ENCODE results near the gene APOC4. TPM values are rescaled to one million over a fixed set of nuclear protein-coding genes. Genes with fewer than 3 reads are reported as not detected.

Gene APOC4
- not detected for total RNA-seq

- no peak for DNase-seq
- TF ChIP-seq CTCF (IDR thresholded peaks at IDR 0.05), result no peak
- no peak within 1 kb of the TSS for H3K27ac ChIP-seq
- H3K4me3 ChIP-seq, result no peak within 1 kb of the TSS
- no peaks in the 10 kb centered on the region for H3K9me3 ChIP-seq
- no peaks in the 10 kb centered on the region for H3K27me3 ChIP-seq
- peak within 1 kb of the TSS in 1 of 2 donors; percentile 12 for H3K9ac ChIP-seq (ENCODE audit: low read depth in 2 of 2, low read length in 2 of 2)
- intact Hi-C loops (cut with DNase I), result no loop called here
- no peaks in the 10 kb centered on the region for H3K4me1 ChIP-seq
- no peaks in the 10 kb centered on the region for H3K36me3 ChIP-seq
Measured at GRCh38 chr19:44942067-44942571, at the start of gene APOC4. TSS of gene APOC4 (plus strand) at chr19:44942237. CDS start at chr19:44942278, 41 bp downstream.

DNA sequence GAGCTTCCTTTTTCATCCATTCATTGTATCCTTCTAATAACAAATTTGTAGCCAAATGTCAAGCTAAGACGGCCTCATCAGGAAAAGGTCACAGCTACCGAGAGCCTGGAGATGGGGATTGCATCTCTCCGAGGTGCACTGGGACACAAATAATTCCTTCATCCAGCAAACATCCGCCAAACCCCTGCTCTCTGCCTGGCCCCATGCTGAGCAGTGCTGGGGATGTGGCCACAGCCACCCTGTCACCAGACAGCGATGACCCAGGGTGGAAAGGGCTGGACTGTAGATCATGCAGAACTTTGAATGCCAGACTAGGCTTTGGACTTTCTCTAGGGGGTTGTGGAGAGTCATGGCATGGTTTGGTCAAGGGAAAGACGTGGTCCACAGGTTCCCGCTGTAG is 49.1 kb upstream of the APOC4 start:
- Histone ChIP-seq H3K9me3 (no peaks in the 10 kb centered on the region), H3K4me3 (no peak overlapping the region), H3K27me3 (no peaks in the 10 kb centered on the region), H3K36me3 (peaks cover 10% of the 10 kb centered on the region), H3K4me1 (peaks cover 11% of the 10 kb centered on the region), H3K9ac (ENCODE audit: low read depth in 2 of 2, low read length in 2 of 2) (no peak overlapping the region), H3K27ac (no peak overlapping the region)
- no peak for DNase-seq
- intact Hi-C loops (cut with DNase I), result no loop called here
- no peak for TF ChIP-seq CTCF (IDR thresholded peaks at IDR 0.05)

GRCh38 chr19:44893332-44894051 is 48.5 kb upstream of the APOC4 start:
- no peak for TF ChIP-seq CTCF (IDR thresholded peaks at IDR 0.05)
- no peak overlapping the region for H3K9ac ChIP-seq (ENCODE audit: low read depth in 2 of 2, low read length in 2 of 2)
- no peaks in the 10 kb centered on the region for H3K27me3 ChIP-seq
- peaks cover 10% of the 10 kb centered on the region for H3K36me3 ChIP-seq
- no peak overlapping the region for H3K27ac ChIP-seq
- peaks cover 11% of the 10 kb centered on the region for H3K4me1 ChIP-seq
- H3K9me3 ChIP-seq, result no peaks in the 10 kb centered on the region
- intact Hi-C loops (cut with DNase I), result no loop called here
- no peak for DNase-seq
- H3K4me3 ChIP-seq, result no peak overlapping the region

DNA sequence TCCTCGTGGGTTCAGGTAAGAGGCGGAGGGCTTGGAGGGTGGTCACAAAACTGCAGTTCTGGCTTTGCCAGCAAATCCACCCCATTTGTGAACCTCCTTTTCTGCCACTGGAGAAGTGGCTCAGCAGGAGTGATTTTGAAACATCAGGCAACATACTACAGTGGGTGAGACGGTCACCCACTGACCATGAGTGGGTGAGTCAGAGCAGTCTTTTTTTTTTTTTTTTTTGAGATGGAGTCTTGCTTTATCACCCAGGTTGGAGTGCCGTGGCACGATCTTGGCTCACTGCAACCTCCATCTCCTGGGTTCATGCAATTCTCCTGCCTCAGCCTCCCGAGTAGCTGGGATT is 48.0 kb upstream of the APOC4 start:
- no peaks in the 10 kb centered on the region for H3K9me3 ChIP-seq
- DNase-seq, result no peak
- no peak for TF ChIP-seq CTCF (IDR thresholded peaks at IDR 0.05)
- no peak overlapping the region for H3K9ac ChIP-seq (ENCODE audit: low read depth in 2 of 2, low read length in 2 of 2)
- intact Hi-C loops (cut with DNase I), result no loop called here
- H3K36me3 ChIP-seq, result peaks cover 10% of the 10 kb centered on the region
- no peak overlapping the region for H3K27ac ChIP-seq
- no peaks in the 10 kb centered on the region for H3K27me3 ChIP-seq
- H3K4me1 ChIP-seq, result peaks cover 11% of the 10 kb centered on the region
- no peak overlapping the region for H3K4me3 ChIP-seq

- Histone ChIP-seq H3K27me3 (no peaks in the 10 kb centered on the region), H3K9me3 (no peaks in the 10 kb centered on the region), H3K4me3 (no peak overlapping the region), H3K27ac (no peak overlapping the region), H3K9ac (ENCODE audit: low read depth in 2 of 2, low read length in 2 of 2) (no peak overlapping the region), H3K36me3 (peaks cover 10% of the 10 kb centered on the region), H3K4me1 (peaks cover 7% of the 10 kb centered on the region)
- TF ChIP-seq CTCF (IDR thresholded peaks at IDR 0.05), result no peak
- intact Hi-C loops (cut with DNase I), result no loop called here
- no peak for DNase-seq
Measured at GRCh38 chr19:44894946-44895345, 47.1 kb upstream of the APOC4 start.

Measured in colonic mucosa (tissue), 4 donors.